Measurements from ENCODE around the gene NAMPT.
"Not testable (repeated sequence)": the region's sequence is repeated elsewhere in the genome, so short reads cannot be mapped to it uniquely, and the experiment has no call there.

Gene NAMPT

GRCh38 chr7:106231856-106232490 lies 52.8 kb downstream of the NAMPT start:
- no peak for DNase-seq (ENCODE audit: low read depth)

GRCh38 chr7:106225856-106226255 lies 58.9 kb downstream of the NAMPT start:
- DNase-seq (ENCODE audit: low read depth): no peak

GRCh38 chr7:106224797-106225196 lies 60.0 kb downstream of the NAMPT start:
- DNase-seq (ENCODE audit: low read depth): no peak

GRCh38 chr7:106223156-106223555 lies 61.6 kb downstream of the NAMPT start:
- no peak for DNase-seq (ENCODE audit: low read depth)

- DNase-seq (ENCODE audit: low read depth): no peak
These were observed 62.2 kb downstream of the NAMPT start for GRCh38 chr7:106222545-106222944.

- DNase-seq (ENCODE audit: low read depth): no peak
These were observed 64.5 kb downstream of the NAMPT start for GRCh38 chr7:106220307-106220706.

- DNase-seq (ENCODE audit: low read depth): no peak
These were observed 65.6 kb downstream of the NAMPT start for GRCh38 chr7:106219170-106219569.

GRCh38 chr7:106218546-106218945 lies 66.2 kb downstream of the NAMPT start:
- no peak for DNase-seq (ENCODE audit: low read depth)

GRCh38 chr7:106216923-106217542 lies 67.8 kb downstream of the NAMPT start:
- no peak for DNase-seq (ENCODE audit: low read depth)

GRCh38 chr7:106216517-106216922 lies 68.3 kb downstream of the NAMPT start:
- DNase-seq (ENCODE audit: low read depth): no peak

GRCh38 chr7:106215868-106216516 lies 68.8 kb downstream of the NAMPT start:
- DNase-seq (ENCODE audit: low read depth): no peak

- DNase-seq (ENCODE audit: low read depth): not testable (repeated sequence)
These were observed 75.8 kb downstream of the NAMPT start for GRCh38 chr7:106208944-106209343.

- DNase-seq (ENCODE audit: low read depth): no peak
These were observed 77.8 kb downstream of the NAMPT start for GRCh38 chr7:106206826-106207541.

GRCh38 chr7:106205621-106206222 lies 79.1 kb downstream of the NAMPT start:
- no peak for DNase-seq (ENCODE audit: low read depth)

- no peak for DNase-seq (ENCODE audit: low read depth)
These were observed 81.3 kb downstream of the NAMPT start for GRCh38 chr7:106203473-106203872.

- DNase-seq (ENCODE audit: low read depth): no peak
These were observed 83.6 kb downstream of the NAMPT start for GRCh38 chr7:106201164-106201563.

- no peak for DNase-seq (ENCODE audit: low read depth)
These were observed 84.9 kb downstream of the NAMPT start for GRCh38 chr7:106199813-106200364.

- no peak for DNase-seq (ENCODE audit: low read depth)
These were observed 85.8 kb downstream of the NAMPT start for GRCh38 chr7:106199024-106199423.

All from stimulated activated CD8-positive, alpha-beta memory T cell treated with anti-CD3 and anti-CD28 coated beads, Interleukin-4, amount 100 ng/mL, for 24 hours (primary cell).